Measurements from ENCODE around the gene CASQ1.

Gene CASQ1

GRCh38 chr1:160189649-160190625 lies at the start of gene CASQ1:
Gene CASQ1 (plus strand): TSS chr1:160190575. CDS start chr1:160190752, 177 bp downstream.
- H3F3A ChIP-seq (ENCODE audit: insufficient read depth) = no peaks in the 10 kb centered on the region
- no peaks in the 10 kb centered on the region for H3K9me2 ChIP-seq (replicated peaks; ENCODE audit: insufficient read depth, low read length)
- no peak within 1 kb of the TSS for H3K4me3 ChIP-seq (ENCODE audit: insufficient read depth, low read length, poor library complexity, severe bottlenecking)
- no peaks in the 10 kb centered on the region for H3K9me3 ChIP-seq (ENCODE audit: insufficient read depth, low read length)
- H3K27ac ChIP-seq (ENCODE audit: low read depth, low read length) = no peak within 1 kb of the TSS
- no peaks in the 10 kb centered on the region for H4K20me1 ChIP-seq (ENCODE audit: low read depth, low read length)
- no peaks in the 10 kb centered on the region for H3K79me2 ChIP-seq (ENCODE audit: insufficient read depth, low read length)
- H3K4me2 ChIP-seq (ENCODE audit: low read depth, low read length, poor library complexity, severe bottlenecking) = no peak within 1 kb of the TSS
- no peaks in the 10 kb centered on the region for H3K27me3 ChIP-seq (ENCODE audit: low read length)
- no peak for TF ChIP-seq EZH2phosphoT487 (conservative IDR thresholded peaks at IDR 0.05; ENCODE audit: low read length)
- TF ChIP-seq CTCF (IDR thresholded peaks at IDR 0.05; ENCODE audit: insufficient read depth, low read length, poor library complexity, severe bottlenecking) = no peak
- H3K9ac ChIP-seq (ENCODE audit: low read length) = no peak within 1 kb of the TSS
- H3K36me3 ChIP-seq (ENCODE audit: low read length) = no peaks in the 10 kb centered on the region
- H2AFZ ChIP-seq (ENCODE audit: low read depth, low read length, severe bottlenecking) = no peak within 1 kb of the TSS

GRCh38 chr1:160143695-160144094 lies 46.7 kb upstream of the CASQ1 start:
- Histone ChIP-seq H4K20me1 (ENCODE audit: low read depth, low read length) (no peaks in the 10 kb centered on the region), H3K4me2 (ENCODE audit: low read depth, low read length, poor library complexity, severe bottlenecking) (no peak overlapping the region), H3K27ac (ENCODE audit: low read depth, low read length) (no peak overlapping the region), H2AFZ (ENCODE audit: low read depth, low read length, severe bottlenecking) (no peak overlapping the region), H3K79me2 (ENCODE audit: insufficient read depth, low read length) (no peaks in the 10 kb centered on the region), H3K9ac (ENCODE audit: low read length) (no peak overlapping the region), H3K4me3 (ENCODE audit: insufficient read depth, low read length, poor library complexity, severe bottlenecking) (no peak overlapping the region), H3K36me3 (ENCODE audit: low read length) (no peaks in the 10 kb centered on the region), H3K27me3 (ENCODE audit: low read length) (no peaks in the 10 kb centered on the region), H3K9me2 (replicated peaks; ENCODE audit: insufficient read depth, low read length) (no peaks in the 10 kb centered on the region), H3F3A (ENCODE audit: insufficient read depth) (no peaks in the 10 kb centered on the region), H3K9me3 (ENCODE audit: insufficient read depth, low read length) (no peaks in the 10 kb centered on the region)
- TF ChIP-seq CTCF (IDR thresholded peaks at IDR 0.05; ENCODE audit: insufficient read depth, low read length, poor library complexity, severe bottlenecking) (no peak), EZH2phosphoT487 (conservative IDR thresholded peaks at IDR 0.05; ENCODE audit: low read length) (no peak)

- Histone ChIP-seq H3K9ac (ENCODE audit: low read length) (no peak overlapping the region), H3K27ac (ENCODE audit: low read depth, low read length) (no peak overlapping the region), H2AFZ (ENCODE audit: low read depth, low read length, severe bottlenecking) (no peak overlapping the region), H3K27me3 (ENCODE audit: low read length) (no peaks in the 10 kb centered on the region), H3K4me3 (ENCODE audit: insufficient read depth, low read length, poor library complexity, severe bottlenecking) (no peak overlapping the region), H3K4me2 (ENCODE audit: low read depth, low read length, poor library complexity, severe bottlenecking) (no peak overlapping the region), H3K79me2 (ENCODE audit: insufficient read depth, low read length) (no peaks in the 10 kb centered on the region), H3K9me2 (replicated peaks; ENCODE audit: insufficient read depth, low read length) (no peaks in the 10 kb centered on the region), H3K36me3 (ENCODE audit: low read length) (no peaks in the 10 kb centered on the region), H3K9me3 (ENCODE audit: insufficient read depth, low read length) (no peaks in the 10 kb centered on the region), H4K20me1 (ENCODE audit: low read depth, low read length) (no peaks in the 10 kb centered on the region), H3F3A (ENCODE audit: insufficient read depth) (no peaks in the 10 kb centered on the region)
- TF ChIP-seq CTCF (IDR thresholded peaks at IDR 0.05; ENCODE audit: insufficient read depth, low read length, poor library complexity, severe bottlenecking) (no peak), EZH2phosphoT487 (conservative IDR thresholded peaks at IDR 0.05; ENCODE audit: low read length) (no peak)
These were observed 45.5 kb upstream of the CASQ1 start for GRCh38 chr1:160144921-160145320.
